AG10803 (cell line): Measurements from ENCODE around the gene ABCG1.
A peak's percentile ranks its signal among the peaks of the same experiment; 100 is the strongest.

Source experiments
- DNase-seq: peaks from one replicate; pipeline ENCODE4 v3.0.0; 2010; ENCODE audit warnings: low read depth
- H3K4me3 ChIP-seq: 2 replicates; pipeline ENCODE4 v1.5.1; 2011; ENCODE audit warnings: mild to moderate bottlenecking, low read length, control low read depth
- CTCF ChIP-seq: conservative IDR thresholded peaks from 2 replicates; pipeline ENCODE4 v1.5.1; 2011; ENCODE audit warnings: mild to moderate bottlenecking, low read length, control low read depth, inconsistent platforms

ABCG1 gene

GRCh38 chr21:42307106-42307505, 88.2 kb downstream of the ABCG1 start:
- no peak for TF ChIP-seq CTCF
- no peak for DNase-seq
- H3K4me3 ChIP-seq: no peak overlapping the region

GRCh38 chr21:42308161-42308913, 89.4 kb downstream of the ABCG1 start:
- DNase-seq: no peak
- no peak for TF ChIP-seq CTCF
- H3K4me3 ChIP-seq: no peak overlapping the region

- no peak for DNase-seq
- TF ChIP-seq CTCF: no peak
- no peak overlapping the region for H3K4me3 ChIP-seq
Measured at GRCh38 chr21:42308914-42309752, 90.2 kb downstream of the ABCG1 start.

- no peak overlapping the region for H3K4me3 ChIP-seq
- DNase-seq: no peak
- peak; percentile 52 for TF ChIP-seq CTCF
Measured at GRCh38 chr21:42309753-42310213, 90.8 kb downstream of the ABCG1 start.

GRCh38 chr21:42310411-42311001, 91.6 kb downstream of the ABCG1 start:
- TF ChIP-seq CTCF: no peak
- DNase-seq: no peak
- no peak overlapping the region for H3K4me3 ChIP-seq

GRCh38 chr21:42311160-42311559, 92.2 kb downstream of the ABCG1 start:
- H3K4me3 ChIP-seq: no peak overlapping the region
- no peak for DNase-seq
- TF ChIP-seq CTCF: no peak
